Kidney (tissue), 14 donors: ENCODE results near the gene MFAP4. TPM values are rescaled to one million over a fixed set of nuclear protein-coding genes. Genes with fewer than 3 reads are reported as not detected.

Experiments used
- DNase-seq, 5 donors: peaks; one replicate each; pipeline ENCODE4 v3.0.0-alpha.2; 2013 to 2020
- FAIRE-seq: peaks from 2 replicates; lab custom pipeline; 2012; peaks lifted over from hg19 to GRCh38; lab: Jason Lieb, UNC
- H3K27ac ChIP-seq, 2 donors: one replicate each; pipeline ENCODE4 v1.7.0; 2013; ENCODE audit warnings: low read depth in 2 of 2, low read length in 2 of 2, inconsistent platforms in 1 of 2
- H3K27me3 ChIP-seq: one replicate; pipeline ENCODE4 v1.7.1; 2013; ENCODE audit warnings: low read length, inconsistent platforms; ENCODE audit not compliant: control insufficient read depth, insufficient read depth
- H3K36me3 ChIP-seq, 3 donors: one replicate each; pipeline versions ENCODE4 v1.7.0 to v1.7.1; 2013; ENCODE audit warnings: low read length in 3 of 3, control low read depth in 1 of 3, inconsistent platforms in 1 of 3; ENCODE audit not compliant: insufficient read depth in 3 of 3, control insufficient read depth in 2 of 3
- H3K4me1 ChIP-seq, 3 donors: one replicate each; pipeline versions ENCODE4 v1.7.0 to v1.7.1; 2013; ENCODE audit warnings: low read length in 3 of 3, inconsistent platforms in 1 of 3, low read depth in 1 of 3; ENCODE audit not compliant: control insufficient read depth in 2 of 3, insufficient read depth in 2 of 3
- H3K4me3 ChIP-seq, 3 donors: one replicate each; pipeline versions ENCODE4 v1.7.0 to v1.8.1; 2013; ENCODE audit warnings: low read length in 3 of 3, control low read depth in 1 of 3, inconsistent platforms in 1 of 3
- H3K9ac ChIP-seq, 3 donors: one replicate each; pipeline versions ENCODE4 v1.7.0 to v1.7.1; 2013; ENCODE audit warnings: low read length in 3 of 3, control low read depth in 1 of 3, inconsistent platforms in 1 of 3
- H3K9me3 ChIP-seq, 3 donors: one replicate each; pipeline versions ENCODE4 v1.7.0 to v1.7.1; 2013; ENCODE audit warnings: low read length in 3 of 3, control low read depth in 1 of 3, inconsistent platforms in 1 of 3; ENCODE audit not compliant: control insufficient read depth in 2 of 3, insufficient read depth in 1 of 3
- CTCF ChIP-seq: IDR thresholded peaks from 3 replicates; pipeline ENCODE4 v1.5.1; 2012; ENCODE audit warnings: mild to moderate bottlenecking, moderate library complexity, borderline replicate concordance; ENCODE audit not compliant: insufficient read depth; ENCODE audit errors: extremely low read depth
- intact Hi-C: fragments of 100-400 bp; cut with DNase I; formaldehyde crosslinking; loops from one replicate; pipeline ENCODE4 v1.11.1; 2022
- polyA plus RNA-seq: library from polyadenylated mRNA; stranded (reverse); fragments of 350-450 nt; fragmentation: Illumina TruSeq; extraction: RNeasy Lipid Tissue Mini Kit (QIAGEN cat#74804); gene quantifications from one replicate; pipeline ENCODE4 v1.2.3, GENCODE V29; 2014; ENCODE audit warnings: low read depth, low replicate concordance; ENCODE audit not compliant: insufficient read depth
- total RNA-seq: library from RNA; stranded (reverse); fragmentation: NEBNext Ultra II Directional; extraction: Animal tissue kit (Norgen Biotek cat#: 25700); gene quantifications from one replicate; pipeline ENCODE4 v1.2.1, GENCODE V29; 2021
- donor health status: control.
- donor health status: control.
- donor health status: control.
- donor health status: control.
- donor health status: control.
- donor health status: DM: yes; HTN: yes; CAD: no.
- donor health status: Normal renal cell carcinoma (clear cell type).

Gene MFAP4
- total and polyA plus RNA-seq, 2 donors from 2014 or later = 27.6 to 51.1 TPM

- Histone ChIP-seq H3K4me3 (no peak overlapping the region), H3K4me1 (peaks cover 0 to 14% (median 6%) of the 10 kb centered on the region in 3 donors), H3K9me3 (no peaks in the 10 kb centered on the region), H3K27ac (no peak overlapping the region), H3K9ac (no peak overlapping the region), H3K36me3 (no peaks in the 10 kb centered on the region), H3K27me3 (no peaks in the 10 kb centered on the region)
- TF ChIP-seq CTCF = peak; percentile 57
- intact Hi-C loops = no loop called here
- DNase-seq (peak in 4 of 5 donors; percentile 76 to 80 (median 78)), FAIRE-seq (no peak)
Observed at GRCh38 chr17:19338031-19338990, 48.7 kb downstream of the MFAP4 start.

GRCh38 chr17:19337712-19338023 lies 49.3 kb downstream of the MFAP4 start:
- Histone ChIP-seq H3K27ac (no peak overlapping the region), H3K36me3 (no peaks in the 10 kb centered on the region), H3K4me3 (no peak overlapping the region), H3K9me3 (no peaks in the 10 kb centered on the region), H3K4me1 (peaks cover 0 to 14% (median 6%) of the 10 kb centered on the region in 3 donors), H3K27me3 (no peaks in the 10 kb centered on the region), H3K9ac (no peak overlapping the region)
- no peak for TF ChIP-seq CTCF
- no peak for FAIRE-seq
- intact Hi-C loops = no loop called here
- DNase-seq = no peak

GRCh38 chr17:19336938-19337711 lies 49.9 kb downstream of the MFAP4 start:
- DNase-seq = peak in 4 of 5 donors; percentile 27 to 82 (median 62)
- no peaks in the 10 kb centered on the region for H3K36me3 ChIP-seq
- TF ChIP-seq CTCF = no peak
- H3K4me3 ChIP-seq = no peak overlapping the region
- intact Hi-C loops = no loop called here
- H3K9me3 ChIP-seq = no peaks in the 10 kb centered on the region
- no peak overlapping the region for H3K9ac ChIP-seq
- no peak for FAIRE-seq
- peaks cover 0 to 12% (median 6%) of the 10 kb centered on the region in 3 donors for H3K4me1 ChIP-seq
- H3K27me3 ChIP-seq = no peaks in the 10 kb centered on the region
- no peak overlapping the region for H3K27ac ChIP-seq
